ENCODE results near the gene NDUFB8.
"Not testable (repeated sequence)": the region's sequence is repeated elsewhere in the genome, so short reads cannot be mapped to it uniquely, and the experiment has no call there.

GRCh38 chr10:100575146-100575545, 45.5 kb upstream of the NDUFB8 start:
- not testable (repeated sequence) for TF ChIP-seq POLR2A, CTCF (IDR thresholded peaks at IDR 0.05)

Data from esophagus squamous epithelium (tissue), 4 donors.